Endothelial cell of umbilical vein (primary cell): ENCODE data around the gene STARD5. TPM values are rescaled to one million over a fixed set of nuclear protein-coding genes. Genes with fewer than 3 reads are reported as not detected.

Experiments
- BruUV-seq: library from RNA; stranded (reverse); fragments of 400-500 nt; replicated peaks from 2 replicates; lab custom pipeline; 2021; lab: Mats Ljungman, UMichigan
- CTCF ChIA-PET: fragments of 300-600, 350-600 bp; sonication (Branson Sonifier 250); formaldehyde crosslinking; loops from one replicate; lab custom pipeline; 2021; ENCODE audit warnings: antibody characterized with exemption, inconsistent platforms; lab: Charles Lee
- POLR2A ChIA-PET: fragments of 300-600, 350-600 bp; sonication (Branson Sonifier 250); formaldehyde crosslinking; loops from one replicate; lab custom pipeline; 2021; ENCODE audit warnings: antibody characterized with exemption, inconsistent platforms; lab: Charles Lee
- DNase-seq: peaks from one replicate; pipeline ENCODE4 v3.0.0-alpha.2; 2011; ENCODE audit warnings: low read depth, low spot score
- FAIRE-seq: peaks from 2 replicates; lab custom pipeline; 2011; peaks lifted over from hg19 to GRCh38; lab: Jason Lieb, UNC
- H2AFZ ChIP-seq: 2 replicates; pipeline ENCODE4 v1.6.0; 2012; ENCODE audit warnings: low read depth, low read length, control low read depth, inconsistent platforms
- H3K27ac ChIP-seq: 2 replicates; pipeline ENCODE4 v1.5.1; 2011; ENCODE audit warnings: low read depth, mild to moderate bottlenecking, control low read depth, low read length, moderate library complexity; ENCODE audit not compliant: insufficient read depth
- H3K27me3 ChIP-seq, 2 experiments: 2 replicates each; pipeline versions ENCODE4 v1.6.0 to v1.6.1; 2011; ENCODE audit warnings: low read length in 2 of 2, mixed read lengths in 1 of 2; ENCODE audit not compliant: control insufficient read depth in 2 of 2, insufficient read depth in 2 of 2
- H3K36me3 ChIP-seq, 2 experiments: 2 replicates in 1 of 2; 3 replicates in 1 of 2; pipeline ENCODE4 v1.5.1; 2011; ENCODE audit warnings: low read length in 2 of 2, mild to moderate bottlenecking in 1 of 2, moderate library complexity in 1 of 2; ENCODE audit not compliant: control insufficient read depth in 2 of 2, insufficient read depth in 2 of 2; ENCODE audit errors: extremely low read depth in 1 of 2
- H3K4me1 ChIP-seq: 3 replicates; pipeline ENCODE4 v1.5.1; 2011; ENCODE audit warnings: mild to moderate bottlenecking, low read length; ENCODE audit not compliant: control insufficient read depth, insufficient read depth; ENCODE audit errors: extremely low read depth
- H3K4me2 ChIP-seq: 2 replicates; pipeline ENCODE4 v1.6.1; 2011; ENCODE audit warnings: low read length, control low read depth, mixed read lengths; ENCODE audit not compliant: insufficient read depth
- H3K4me3 ChIP-seq, 3 experiments: fragments of 200-600 bp in 1 of 3; sonication (generic), shearing (Covaris generic) in 1 of 3; replicated peaks in 1 of 3; 2 replicates each; pipeline ENCODE4 v1.5.1; 2011 to 2016; ENCODE audit warnings: control low read depth in 3 of 3, low read length in 3 of 3, mild to moderate bottlenecking in 2 of 3, inconsistent platforms in 1 of 3, low read depth in 1 of 3, moderate library complexity in 1 of 3; ENCODE audit not compliant: insufficient read depth in 1 of 3
- H3K79me2 ChIP-seq: 2 replicates; pipeline ENCODE4 v1.6.0; 2012; ENCODE audit warnings: low read length, inconsistent platforms; ENCODE audit not compliant: control insufficient read depth, insufficient read depth
- H3K9ac ChIP-seq: replicated peaks from 2 replicates; pipeline ENCODE3; 2011; ENCODE audit warnings: low read length, control low read depth; ENCODE audit not compliant: insufficient read depth; ENCODE audit errors: extremely low read depth
- H3K9me1 ChIP-seq: replicated peaks from 3 replicates; pipeline ENCODE4 v1.6.0; 2011; ENCODE audit warnings: mild to moderate bottlenecking, low read length; ENCODE audit not compliant: control insufficient read depth, insufficient read depth; ENCODE audit errors: extremely low read depth
- H3K9me3 ChIP-seq: replicated peaks from 2 replicates; pipeline ENCODE4 v1.5.1; 2012; ENCODE audit warnings: low read length, inconsistent platforms; ENCODE audit not compliant: control insufficient read depth, insufficient read depth
- H4K20me1 ChIP-seq: replicated peaks from 2 replicates; pipeline ENCODE3; 2011; ENCODE audit warnings: mild to moderate bottlenecking, low read length; ENCODE audit not compliant: control insufficient read depth, insufficient read depth; ENCODE audit errors: extremely low read depth
- EZH2 ChIP-seq: IDR thresholded peaks from 2 replicates; pipeline ENCODE4 v1.6.1; 2012; ENCODE audit warnings: borderline replicate concordance, low read depth, mild to moderate bottlenecking, moderate library complexity, low read length, inconsistent platforms; ENCODE audit not compliant: severe bottlenecking
- FOS ChIP-seq: IDR thresholded peaks from 2 replicates; pipeline ENCODE4 v1.6.1; 2011; ENCODE audit warnings: mild to moderate bottlenecking, low read length, moderate library complexity, borderline replicate concordance; ENCODE audit not compliant: insufficient read depth
- GATA2 ChIP-seq: IDR thresholded peaks from 2 replicates; pipeline ENCODE4 v1.7.0; 2011; ENCODE audit warnings: low read depth, mild to moderate bottlenecking, moderate library complexity, mixed read lengths, low read length; ENCODE audit not compliant: insufficient read length, insufficient read depth
- JUN ChIP-seq: IDR thresholded peaks from 2 replicates; pipeline ENCODE4 v1.6.1; 2011; ENCODE audit warnings: borderline replicate concordance, low read depth; ENCODE audit not compliant: insufficient read length, insufficient read depth
- MYC ChIP-seq: IDR thresholded peaks from one replicate; pipeline ENCODE4 v1.6.1; 2011; ENCODE audit warnings: mild to moderate bottlenecking, low read depth, low read length
- POLR2A ChIP-seq: IDR thresholded peaks from 2 replicates; pipeline ENCODE4 v1.6.1; 2012; ENCODE audit warnings: low read depth, mild to moderate bottlenecking, control low read depth, low read length
- POLR2AphosphoS5 ChIP-seq: IDR thresholded peaks from 2 replicates; pipeline ENCODE4 v1.6.1; 2012; ENCODE audit warnings: low read depth, mild to moderate bottlenecking, control low read depth, low read length, moderate library complexity; ENCODE audit not compliant: insufficient read depth
- dilution Hi-C: fragments of 300-500 bp; cut with MboI; formaldehyde crosslinking; loops from one replicate; pipeline ENCODE4 v1.15.0; 2019; ENCODE audit warnings: low sequenced_read_pairs; ENCODE audit not compliant: extremely low pct_ligation_motif_present
- intact Hi-C: fragments of 100-400 bp; cut with micrococcal nuclease; formaldehyde crosslinking; loops from one replicate; pipeline ENCODE4 v1.10.0; 2022
- polyA plus RNA-seq, 4 experiments: library from polyadenylated mRNA; depleted of rRNA in 3 of 4; stranded (reverse) in 3 of 4; unstranded in 1 of 4; fragments of >200 nt; gene quantifications; 2 replicates each; pipeline versions ENCODE4 v1.2.1 to v1.2.3, GENCODE V29; 2011 to 2012; ENCODE audit warnings: missing spikeins in 1 of 4
- total RNA-seq: library from RNA; stranded (reverse); gene quantifications from 2 replicates; pipeline ENCODE4 v1.2.3, GENCODE V29; 2021
- TF ChIP-seq, protein P1 (sequence below): IDR thresholded peaks from 2 replicates; pipeline ENCODE4 v1.6.1; 2011; ENCODE audit not compliant: insufficient read depth, insufficient read length
- TF ChIP-seq, protein P2 (sequence below), 2 donors: IDR thresholded peaks; 1 replicate in 1 of 2; 2 replicates in 1 of 2; pipeline ENCODE4 v1.5.1; 2011; ENCODE audit warnings: low read length in 2 of 2, mild to moderate bottlenecking in 2 of 2, moderate library complexity in 2 of 2, control low read depth in 1 of 2, inconsistent platforms in 1 of 2, low read depth in 1 of 2; ENCODE audit not compliant: insufficient read depth in 1 of 2; ENCODE audit errors: extremely low read depth in 1 of 2

The STARD5 gene
- total and polyA plus RNA-seq, 2 donors (not counting 3 experiments of a cell fraction or from before 2014, with no cell fraction given), result 2.2 to 3.0 TPM

DNA sequence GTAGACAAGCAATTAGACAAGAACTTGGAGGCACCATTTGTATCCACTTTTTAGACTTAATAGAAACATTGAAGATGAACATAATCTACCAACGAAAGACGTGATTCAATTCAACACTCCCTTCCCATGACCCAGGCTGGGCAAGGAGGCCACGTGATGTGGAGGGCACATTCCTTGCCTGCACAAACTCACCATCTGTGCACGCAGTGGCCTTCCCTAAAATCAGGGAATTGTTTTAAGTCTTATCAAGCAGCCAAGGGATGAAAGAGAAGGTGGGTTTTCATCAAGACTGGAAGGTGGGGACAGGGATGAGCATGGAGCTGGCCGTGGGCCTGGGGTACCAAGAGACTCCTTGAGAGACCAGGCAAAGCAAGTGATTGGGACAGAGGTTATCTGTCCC, 13.5 kb downstream of the STARD5 start:
- Histone ChIP-seq H2AFZ (no peak overlapping the region), H3K4me2 (no peak overlapping the region), H4K20me1 (no peaks in the 10 kb centered on the region), H3K79me2 (no peaks in the 10 kb centered on the region), H3K9me1 (no peaks in the 10 kb centered on the region), H3K4me3 (no peak overlapping the region), H3K36me3 (no peaks in the 10 kb centered on the region), H3K9ac (no peak overlapping the region), H3K9me3 (no peaks in the 10 kb centered on the region), H3K27ac (no peak overlapping the region), H3K4me1 (no peaks in the 10 kb centered on the region), H3K27me3 (no peaks in the 10 kb centered on the region)
- POLR2A ChIA-PET, result no interaction called here
- dilution Hi-C loops, result no loop called here
- no TSS peak for BruUV-seq
- DNase-seq (no peak), FAIRE-seq (no peak)
- CTCF ChIA-PET, result interaction anchor here (1.0 kb wide), 1 partner anchor 91 kb away, joined by 3 read pairs; no protein-coding TSS in a partner anchor
- TF ChIP-seq POLR2AphosphoS5 (no peak), POLR2A (no peak), EZH2 (no peak), JUN (no peak), GATA2 (no peak), FOS (no peak), MYC (no peak)
- TF ChIP-seq, protein P1, sequence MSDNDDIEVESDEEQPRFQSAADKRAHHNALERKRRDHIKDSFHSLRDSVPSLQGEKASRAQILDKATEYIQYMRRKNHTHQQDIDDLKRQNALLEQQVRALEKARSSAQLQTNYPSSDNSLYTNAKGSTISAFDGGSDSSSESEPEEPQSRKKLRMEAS, result no peak
- TF ChIP-seq, protein P2, sequence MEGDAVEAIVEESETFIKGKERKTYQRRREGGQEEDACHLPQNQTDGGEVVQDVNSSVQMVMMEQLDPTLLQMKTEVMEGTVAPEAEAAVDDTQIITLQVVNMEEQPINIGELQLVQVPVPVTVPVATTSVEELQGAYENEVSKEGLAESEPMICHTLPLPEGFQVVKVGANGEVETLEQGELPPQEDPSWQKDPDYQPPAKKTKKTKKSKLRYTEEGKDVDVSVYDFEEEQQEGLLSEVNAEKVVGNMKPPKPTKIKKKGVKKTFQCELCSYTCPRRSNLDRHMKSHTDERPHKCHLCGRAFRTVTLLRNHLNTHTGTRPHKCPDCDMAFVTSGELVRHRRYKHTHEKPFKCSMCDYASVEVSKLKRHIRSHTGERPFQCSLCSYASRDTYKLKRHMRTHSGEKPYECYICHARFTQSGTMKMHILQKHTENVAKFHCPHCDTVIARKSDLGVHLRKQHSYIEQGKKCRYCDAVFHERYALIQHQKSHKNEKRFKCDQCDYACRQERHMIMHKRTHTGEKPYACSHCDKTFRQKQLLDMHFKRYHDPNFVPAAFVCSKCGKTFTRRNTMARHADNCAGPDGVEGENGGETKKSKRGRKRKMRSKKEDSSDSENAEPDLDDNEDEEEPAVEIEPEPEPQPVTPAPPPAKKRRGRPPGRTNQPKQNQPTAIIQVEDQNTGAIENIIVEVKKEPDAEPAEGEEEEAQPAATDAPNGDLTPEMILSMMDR (IDR thresholded peaks at IDR 0.05; ENCODE audit: extremely low read depth in 1 of 2, insufficient read depth in 1 of 2, low read depth in 1 of 2, low read length in 2 of 2), result no peak
- intact Hi-C loops, result no loop called here
